Common myeloid progenitor, CD34-positive (primary cell): ENCODE measurements around the gene SLC6A6.

ENCODE experiments used
- CTCF ChIA-PET: fragments of 350-600 bp; sonication (Branson Sonifier 250); formaldehyde crosslinking; loops from one replicate; lab custom pipeline; 2021; ENCODE audit warnings: antibody characterized with exemption; lab: Charles Lee
- POLR2A ChIA-PET: fragments of 350-600 bp; sonication (Branson Sonifier 250); formaldehyde crosslinking; loops from one replicate; lab custom pipeline; 2021; ENCODE audit warnings: antibody characterized with exemption; lab: Charles Lee
- DNase-seq, 3 donors: peaks; one replicate each; pipeline versions ENCODE4 v3.0.0 to v3.0.0-alpha.2; 2013
- H3K27ac ChIP-seq, 2 experiments: 1 replicate in 1 of 2; 2 replicates in 1 of 2; pipeline ENCODE4 v1.7.0; 2013; ENCODE audit warnings: inconsistent platforms in 2 of 2, low read length in 2 of 2, mild to moderate bottlenecking in 2 of 2, low read depth in 1 of 2, moderate library complexity in 1 of 2; ENCODE audit not compliant: severe bottlenecking in 2 of 2, insufficient read depth in 1 of 2, poor library complexity in 1 of 2
- H3K27me3 ChIP-seq, 5 experiments: replicated peaks in 2 of 5; 1 replicate in 3 of 5; 2 replicates in 2 of 5; pipeline versions ENCODE4 v1.6.1 to v1.7.0; 2013; ENCODE audit warnings: low read length in 4 of 5, mild to moderate bottlenecking in 2 of 5, moderate library complexity in 2 of 5, inconsistent platforms in 1 of 5; ENCODE audit not compliant: insufficient read depth in 5 of 5, control insufficient read depth in 4 of 5
- H3K36me3 ChIP-seq, 4 experiments: 1 replicate in 2 of 4; 2 replicates in 2 of 4; pipeline versions ENCODE4 v1.6.1 to v1.7.0; 2013; ENCODE audit warnings: low read length in 3 of 4, control low read depth in 1 of 4, mild to moderate bottlenecking in 1 of 4; ENCODE audit not compliant: control insufficient read depth in 4 of 4, insufficient read depth in 4 of 4
- H3K4me1 ChIP-seq, 4 experiments: 1 replicate in 3 of 4; 2 replicates in 1 of 4; pipeline versions ENCODE4 v1.6.1 to v1.7.1; 2013; ENCODE audit warnings: low read length in 3 of 4, mild to moderate bottlenecking in 3 of 4, control low read depth in 1 of 4, inconsistent platforms in 1 of 4, moderate library complexity in 1 of 4; ENCODE audit not compliant: control insufficient read depth in 4 of 4, insufficient read depth in 4 of 4; ENCODE audit errors: control extremely low read depth in 1 of 4
- H3K4me3 ChIP-seq, 7 experiments: 1 replicate in 4 of 7; 2 replicates in 3 of 7; pipeline versions ENCODE4 v1.5.1 to v1.7.0; 2013; ENCODE audit warnings: mild to moderate bottlenecking in 7 of 7, low read length in 6 of 7, moderate library complexity in 6 of 7, inconsistent platforms in 2 of 7, low read depth in 2 of 7, control low read depth in 1 of 7; ENCODE audit not compliant: insufficient read depth in 4 of 7, control insufficient read depth in 1 of 7; ENCODE audit errors: extremely low read depth in 1 of 7
- H3K9me3 ChIP-seq, 5 experiments: 1 replicate in 4 of 5; 2 replicates in 1 of 5; pipeline versions ENCODE4 v1.6.1 to v1.7.1; 2013; ENCODE audit warnings: low read length in 4 of 5, mild to moderate bottlenecking in 2 of 5, inconsistent platforms in 1 of 5, low read depth in 1 of 5, moderate library complexity in 1 of 5; ENCODE audit not compliant: control insufficient read depth in 4 of 5, insufficient read depth in 2 of 5; ENCODE audit errors: control extremely low read depth in 1 of 5
- WGBS: methylation state at CpG from one replicate; pipeline ENCODE4 v1.1.5; 2013; ENCODE audit not compliant: insufficient coverage; 5-methylcytosine and 5-hydroxymethylcytosine counted together

SLC6A6 gene

DNA sequence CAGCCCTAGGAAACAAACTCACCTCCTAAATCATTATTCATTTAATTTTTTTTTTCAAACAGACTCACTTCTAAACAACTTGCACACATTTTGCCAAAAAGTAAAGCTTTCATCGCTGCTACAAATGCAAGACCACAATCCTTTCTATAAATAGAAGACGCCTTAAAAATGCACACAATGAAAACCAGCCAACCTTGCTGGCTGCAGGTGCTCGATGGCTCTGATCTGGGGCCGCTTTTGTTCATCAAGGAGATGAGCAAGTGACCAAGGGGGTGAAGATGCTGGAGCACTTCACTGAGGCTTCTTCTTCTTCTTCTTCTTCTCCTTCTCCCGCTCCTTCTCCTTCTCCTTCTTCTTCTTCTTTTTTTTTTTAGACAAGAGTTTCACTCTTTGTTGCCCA, 12.7 kb upstream of the SLC6A6 start:
- no peak for DNase-seq
- Histone ChIP-seq H3K4me1 (peaks cover 0 to 8% (median under 1%) of the 10 kb centered on the region in 4 experiments), H3K4me3 (no peak overlapping the region), H3K27ac (no peak overlapping the region), H3K36me3 (no peaks in the 10 kb centered on the region), H3K9me3 (no peaks in the 10 kb centered on the region), H3K27me3 (no peaks in the 10 kb centered on the region)
- WGBS: 82% methylated on average over 4 of the region's 5 CpGs
- POLR2A ChIA-PET: no interaction called here
- CTCF ChIA-PET: interaction anchor here (1.5 to 1.9 kb wide), 3 partner anchors 9 to 63 kb away, joined by 3 to 5 read pairs (median 4); no protein-coding TSS in a partner anchor

GRCh38 chr3:14391033-14391432, 11.4 kb upstream of the SLC6A6 start:
- DNase-seq: no peak
- H3K4me3 ChIP-seq: no peak overlapping the region
- POLR2A ChIA-PET: no interaction called here
- CTCF ChIA-PET: interaction anchor here (0.7 to 1.7 kb wide), 7 partner anchors 8 to 187 kb away, joined by 3 to 6 read pairs (median 3); no protein-coding TSS in a partner anchor
- H3K9me3 ChIP-seq: no peaks in the 10 kb centered on the region
- no peaks in the 10 kb centered on the region for H3K36me3 ChIP-seq
- no peaks in the 10 kb centered on the region for H3K27me3 ChIP-seq
- no peak overlapping the region for H3K27ac ChIP-seq
- H3K4me1 ChIP-seq: peaks cover 0 to 8% (median under 1%) of the 10 kb centered on the region in 4 experiments
- 87% methylated on average over 4 of the region's 4 CpGs for WGBS

GRCh38 chr3:14392231-14392630, 10.2 kb upstream of the SLC6A6 start:
- Histone ChIP-seq H3K9me3 (no peaks in the 10 kb centered on the region), H3K4me3 (no peak overlapping the region), H3K4me1 (peaks cover 0 to 16% (median 1%) of the 10 kb centered on the region in 4 experiments), H3K27ac (no peak overlapping the region), H3K36me3 (no peaks in the 10 kb centered on the region), H3K27me3 (no peaks in the 10 kb centered on the region)
- WGBS: 100% methylated on average over 1 of the region's 4 CpGs
- no peak for DNase-seq
- POLR2A ChIA-PET: interaction anchor here (0.7 kb wide), 1 partner anchor 470 kb away, joined by 3 read pairs; no protein-coding TSS in a partner anchor
- CTCF ChIA-PET: interaction anchor here (1.2 to 1.8 kb wide), 4 partner anchors 8 to 75 kb away, joined by 4 to 14 read pairs (median 6); no protein-coding TSS in a partner anchor

- H3K9me3 ChIP-seq: no peaks in the 10 kb centered on the region
- no peak overlapping the region for H3K4me3 ChIP-seq
- H3K27me3 ChIP-seq: no peaks in the 10 kb centered on the region
- CTCF ChIA-PET: interaction anchor here (1.0 to 1.8 kb wide), 3 partner anchors 18 to 75 kb away, joined by 3 to 14 read pairs (median 5); no protein-coding TSS in a partner anchor
- no peaks in the 10 kb centered on the region for H3K36me3 ChIP-seq
- WGBS: 97% methylated on average over 7 of the region's 7 CpGs
- no peak overlapping the region for H3K27ac ChIP-seq
- POLR2A ChIA-PET: interaction anchor here (0.6 kb wide), 1 partner anchor 270 kb away, joined by 4 read pairs; no protein-coding TSS in a partner anchor
- H3K4me1 ChIP-seq: peaks cover 0 to 23% (median 8%) of the 10 kb centered on the region in 4 experiments
- no peak for DNase-seq
Observed at GRCh38 chr3:14392803-14393319, 9.5 kb upstream of the SLC6A6 start.

DNA sequence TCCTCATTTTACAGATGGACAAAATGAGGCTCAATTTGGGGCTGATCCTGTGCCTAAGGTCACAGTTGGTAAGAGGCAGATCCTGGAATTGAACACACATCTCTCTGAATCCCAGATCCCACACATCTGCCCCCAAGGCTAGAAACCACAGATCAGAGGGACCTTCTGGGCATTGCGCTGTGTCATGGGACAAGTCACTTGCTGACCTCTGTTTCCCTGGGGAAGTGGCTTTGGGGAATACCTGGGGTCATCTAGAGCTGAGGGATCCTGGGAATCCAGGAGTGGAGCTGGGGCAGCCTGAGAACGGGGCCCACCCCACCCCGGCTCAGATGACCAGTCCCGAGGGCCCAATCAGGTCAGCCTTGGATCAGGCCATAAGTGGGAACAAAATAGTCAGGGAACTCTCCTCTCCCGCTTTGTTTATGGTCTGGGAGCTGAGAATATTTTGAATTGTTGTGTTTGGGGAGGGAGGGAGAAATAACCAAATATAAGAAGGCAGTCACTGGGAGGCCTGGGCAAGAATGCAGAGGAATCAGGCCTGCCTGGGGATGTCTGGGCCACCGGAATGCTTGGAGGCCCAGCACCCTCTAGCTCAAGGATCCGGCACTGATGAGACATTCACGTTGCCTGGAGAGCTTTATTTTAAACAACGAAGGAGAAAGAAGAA, 8.8 kb upstream of the SLC6A6 start:
- Histone ChIP-seq H3K36me3 (no peaks in the 10 kb centered on the region), H3K4me3 (no peak overlapping the region), H3K9me3 (no peaks in the 10 kb centered on the region), H3K27ac (no peak overlapping the region), H3K27me3 (no peaks in the 10 kb centered on the region), H3K4me1 (peaks cover 0 to 25% (median 11%) of the 10 kb centered on the region in 4 experiments)
- 96% methylated on average over 8 of the region's 9 CpGs for WGBS
- ChIA-PET CTCF (interaction anchor here (0.9 to 1.1 kb wide), 3 partner anchors 19 to 197 kb away, joined by 3 to 4 read pairs (median 3); no protein-coding TSS in a partner anchor), POLR2A (no interaction called here)
- DNase-seq: no peak

DNA sequence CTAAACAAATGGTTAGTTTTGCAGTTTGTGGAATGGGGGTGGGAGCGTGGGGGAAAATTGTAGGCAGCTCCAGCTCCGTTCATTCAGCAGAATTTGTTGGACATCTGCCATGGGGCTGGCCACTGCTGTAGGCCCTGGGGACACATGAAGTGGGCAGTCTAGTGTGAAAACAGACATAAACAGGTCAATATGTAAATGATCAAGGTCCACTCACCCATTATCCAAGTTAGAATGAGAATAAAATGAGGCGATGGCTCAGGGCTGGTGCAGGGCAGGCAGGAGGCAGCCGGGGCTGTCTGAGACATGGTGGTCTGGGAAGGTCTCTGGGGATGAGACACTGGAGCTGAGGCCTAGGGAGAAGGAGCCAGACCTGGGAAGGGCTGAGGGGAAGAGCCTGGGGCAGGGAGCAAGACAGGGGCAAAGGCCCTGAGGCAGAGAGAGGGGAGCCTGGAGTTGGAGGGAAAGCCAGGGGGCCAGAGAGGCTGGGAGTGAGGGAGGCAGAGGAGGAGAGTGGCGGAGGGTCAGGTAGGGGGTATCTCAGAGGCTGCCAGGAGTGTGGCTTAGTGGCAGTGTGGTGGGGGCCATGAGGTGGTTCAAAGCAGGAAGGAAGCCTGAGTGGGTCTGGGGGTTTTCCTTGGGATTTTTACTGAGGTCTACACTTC, 6.2 kb upstream of the SLC6A6 start:
- ChIA-PET POLR2A (interaction anchor here (0.6 kb wide), 1 partner anchor 11 kb away, joined by 3 read pairs; no protein-coding TSS in a partner anchor), CTCF (interaction anchor here (1.3 kb wide), 1 partner anchor 43 kb away, joined by 5 read pairs; no protein-coding TSS in a partner anchor)
- 98% methylated on average over 5 of the region's 5 CpGs for WGBS
- Histone ChIP-seq H3K36me3 (no peaks in the 10 kb centered on the region), H3K4me3 (no peak overlapping the region), H3K9me3 (no peaks in the 10 kb centered on the region), H3K27me3 (no peaks in the 10 kb centered on the region), H3K4me1 (peaks cover 0 to 37% (median 13%) of the 10 kb centered on the region in 4 experiments), H3K27ac (no peak overlapping the region)
- no peak for DNase-seq
